B cell (primary cell): ENCODE results near the gene TMC6. TPM values are rescaled to one million over a fixed set of nuclear protein-coding genes. Genes with fewer than 3 reads are reported as not detected.

ENCODE experiments used
- ATAC-seq: fragments of 200-7000 bp; cut with Tn5 transposase; one replicate; pipeline ENCODE4 v1.10.0; 2021; ENCODE audit warnings: low read depth, mild to moderate bottlenecking, moderate number of reproducible peaks, moderate library complexity
- CTCF ChIA-PET: fragments of 350-600 bp; sonication (Branson Sonifier 250); formaldehyde crosslinking; loops from one replicate; lab custom pipeline; 2021; ENCODE audit warnings: antibody characterized with exemption, inconsistent platforms; lab: Charles Lee
- POLR2A ChIA-PET: fragments of 350-600 bp; sonication (Branson Sonifier 250); formaldehyde crosslinking; loops from one replicate; lab custom pipeline; 2021; ENCODE audit warnings: antibody characterized with exemption; lab: Charles Lee
- DNase-seq: peaks from one replicate; pipeline ENCODE4 v3.0.0; 2013
- H2AFZ ChIP-seq: 2 replicates; pipeline ENCODE4 v1.6.1; 2012; ENCODE audit warnings: mild to moderate bottlenecking, low read depth, low read length; ENCODE audit not compliant: insufficient read depth, poor library complexity, severe bottlenecking
- H3K27ac ChIP-seq, 2 donors: 1 replicate in 1 of 2; 2 replicates in 1 of 2; pipeline ENCODE4 v1.5.1; 2012 to 2013; ENCODE audit warnings: low read length in 2 of 2, mild to moderate bottlenecking in 2 of 2, moderate library complexity in 1 of 2
- H3K27me3 ChIP-seq, 4 experiments: fragments of 200-600 bp in 1 of 4; sonication (generic) in 1 of 4; replicated peaks in 1 of 4; 1 replicate in 2 of 4; 2 replicates in 2 of 4; pipeline versions ENCODE4 v1.6.1 to v1.7.0; 2013 to 2016; ENCODE audit warnings: low read length in 3 of 4, mild to moderate bottlenecking in 2 of 4, mixed read lengths in 1 of 4, moderate library complexity in 1 of 4; ENCODE audit not compliant: insufficient read depth in 4 of 4, control insufficient read depth in 3 of 4; ENCODE audit errors: control extremely low read depth in 1 of 4
- H3K36me3 ChIP-seq, 2 experiments: replicated peaks in 1 of 2; 1 replicate in 1 of 2; 2 replicates in 1 of 2; pipeline versions ENCODE4 v1.6.1 to v1.7.1; 2013; ENCODE audit warnings: low read length in 1 of 2; ENCODE audit not compliant: insufficient read depth in 2 of 2, control insufficient read depth in 1 of 2; ENCODE audit errors: control extremely low read depth in 1 of 2, extremely low read depth in 1 of 2
- H3K4me1 ChIP-seq, 2 donors: fragments of 200-600 bp in 1 of 2; sonication (generic) in 1 of 2; 1 replicate in 1 of 2; 2 replicates in 1 of 2; pipeline versions ENCODE4 v1.5.1 to v1.6.1; 2013 to 2017; ENCODE audit warnings: low read length in 2 of 2; ENCODE audit not compliant: control insufficient read depth in 2 of 2, insufficient read depth in 2 of 2
- H3K4me2 ChIP-seq: replicated peaks from 2 replicates; pipeline ENCODE3; 2012; ENCODE audit warnings: mild to moderate bottlenecking, low read depth, low read length; ENCODE audit not compliant: poor library complexity, severe bottlenecking
- H3K4me3 ChIP-seq, 5 experiments: fragments of 200-600 bp in 1 of 5; sonication (generic) in 1 of 5; 1 replicate in 3 of 5; 2 replicates in 2 of 5; pipeline versions ENCODE4 v1.5.1 to v1.7.0; 2011 to 2016; ENCODE audit warnings: low read length in 4 of 5, mild to moderate bottlenecking in 4 of 5, low read depth in 2 of 5, control low read depth in 1 of 5, moderate library complexity in 1 of 5; ENCODE audit not compliant: insufficient read depth in 1 of 5; ENCODE audit errors: control extremely low read depth in 1 of 5, extremely low read depth in 1 of 5
- H3K79me2 ChIP-seq: fragments of 200-600 bp; sonication (generic); one replicate; pipeline ENCODE4 v1.6.0; 2016; ENCODE audit warnings: low read length; ENCODE audit not compliant: control insufficient read depth, insufficient read depth
- H3K9ac ChIP-seq: fragments of 200-600 bp; sonication (generic); 2 replicates; pipeline ENCODE4 v1.6.1; 2017; ENCODE audit warnings: mild to moderate bottlenecking, low read length, moderate library complexity
- H3K9me3 ChIP-seq, 3 donors: one replicate each; pipeline versions ENCODE4 v1.6.1 to v1.7.1; 2013; ENCODE audit warnings: low read length in 2 of 3; ENCODE audit not compliant: control insufficient read depth in 2 of 3, insufficient read depth in 1 of 3; ENCODE audit errors: control extremely low read depth in 1 of 3
- H4K20me1 ChIP-seq: 2 replicates; pipeline ENCODE4 v1.6.0; 2012; ENCODE audit warnings: mild to moderate bottlenecking, low read length; ENCODE audit not compliant: insufficient read depth, control insufficient read depth, poor library complexity, severe bottlenecking
- H3K27ac Mint-ChIP-seq: one replicate; pipeline ENCODE4 v1.8.0; 2021; ENCODE audit warnings: mixed read lengths
- H3K27me3 Mint-ChIP-seq: one replicate; pipeline ENCODE4 v1.8.0; 2021; ENCODE audit warnings: mixed read lengths
- H3K4me1 Mint-ChIP-seq: one replicate; pipeline ENCODE4 v1.8.0; 2021; ENCODE audit warnings: mixed read lengths
- H3K4me3 Mint-ChIP-seq: one replicate; pipeline ENCODE4 v1.8.0; 2021; ENCODE audit warnings: mixed read lengths
- H3K9me3 Mint-ChIP-seq: one replicate; pipeline ENCODE4 v1.8.0; 2022; ENCODE audit warnings: mixed read lengths; ENCODE audit not compliant: insufficient read depth
- EZH2 ChIP-seq: IDR thresholded peaks from 2 replicates; pipeline ENCODE4 v1.6.1; 2012; ENCODE audit warnings: borderline replicate concordance, low read depth, mild to moderate bottlenecking, moderate library complexity, low read length; ENCODE audit not compliant: insufficient read depth, poor library complexity, severe bottlenecking
- WGBS: methylation state at CpG from one replicate; pipeline ENCODE4 v1.1.5; 2013; ENCODE audit warnings: missing lambda C conversion rate; ENCODE audit not compliant: insufficient coverage; 5-methylcytosine and 5-hydroxymethylcytosine counted together
- intact Hi-C: fragments of 100-400 bp; cut with micrococcal nuclease; formaldehyde crosslinking; loops from one replicate; pipeline ENCODE4 v1.10.0; 2022
- polyA plus RNA-seq: library from polyadenylated mRNA; depleted of rRNA; stranded (reverse); fragments of >200 nt; gene quantifications from 2 replicates; pipeline ENCODE4 v1.2.3, GENCODE V29; 2012
- total RNA-seq, 2 donors: library from RNA; stranded (reverse); fragments of 120-200 nt in 1 of 2; gene quantifications; 1 replicate in 1 of 2; 2 replicates in 1 of 2; pipeline versions ENCODE4 v1.2.3 to v1.2.4, GENCODE V29; 2013 to 2022
- TF ChIP-seq, protein P1 (sequence below): fragments of 200-600 bp; IDR thresholded peaks from one replicate; pipeline ENCODE4 v1.8.0; 2022; ENCODE audit warnings: antibody characterized with exemption, mild to moderate bottlenecking

Gene TMC6
- total and polyA plus RNA-seq, 2 donors (not counting 1 experiment from before 2014, with no cell fraction given), result 374 to 891 TPM

DNA sequence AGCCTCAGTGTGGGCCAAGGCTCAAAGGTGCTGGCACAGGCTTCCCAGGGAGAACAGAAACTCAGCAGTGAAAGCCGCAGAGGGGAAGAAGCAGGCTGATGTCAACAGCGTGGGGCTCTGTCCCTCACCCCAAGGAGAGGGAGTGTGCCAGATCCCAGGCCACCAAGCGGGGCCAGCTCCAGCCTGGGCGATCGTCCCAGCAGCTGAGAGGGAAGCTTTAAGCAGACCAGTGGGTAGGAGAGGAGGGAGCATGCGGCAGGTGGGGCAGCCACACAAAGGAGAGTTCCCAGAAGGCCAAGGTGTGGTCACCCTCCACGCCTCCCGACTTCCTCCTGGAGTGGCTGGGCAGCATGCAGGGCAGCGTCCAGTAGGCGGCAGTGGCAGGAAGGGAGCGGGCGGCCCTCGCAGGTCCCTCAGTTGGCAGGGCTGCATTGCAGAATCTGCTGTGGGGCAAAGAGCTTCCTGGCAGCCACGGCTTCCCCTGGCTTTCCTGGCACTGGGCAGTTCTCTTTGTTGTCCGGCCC, 45.9 kb upstream of the TMC6 start:
- peaks cover 0 to 47% of the 10 kb centered on the region in 2 experiments for H3K36me3 ChIP-seq
- TF ChIP-seq, protein P1, sequence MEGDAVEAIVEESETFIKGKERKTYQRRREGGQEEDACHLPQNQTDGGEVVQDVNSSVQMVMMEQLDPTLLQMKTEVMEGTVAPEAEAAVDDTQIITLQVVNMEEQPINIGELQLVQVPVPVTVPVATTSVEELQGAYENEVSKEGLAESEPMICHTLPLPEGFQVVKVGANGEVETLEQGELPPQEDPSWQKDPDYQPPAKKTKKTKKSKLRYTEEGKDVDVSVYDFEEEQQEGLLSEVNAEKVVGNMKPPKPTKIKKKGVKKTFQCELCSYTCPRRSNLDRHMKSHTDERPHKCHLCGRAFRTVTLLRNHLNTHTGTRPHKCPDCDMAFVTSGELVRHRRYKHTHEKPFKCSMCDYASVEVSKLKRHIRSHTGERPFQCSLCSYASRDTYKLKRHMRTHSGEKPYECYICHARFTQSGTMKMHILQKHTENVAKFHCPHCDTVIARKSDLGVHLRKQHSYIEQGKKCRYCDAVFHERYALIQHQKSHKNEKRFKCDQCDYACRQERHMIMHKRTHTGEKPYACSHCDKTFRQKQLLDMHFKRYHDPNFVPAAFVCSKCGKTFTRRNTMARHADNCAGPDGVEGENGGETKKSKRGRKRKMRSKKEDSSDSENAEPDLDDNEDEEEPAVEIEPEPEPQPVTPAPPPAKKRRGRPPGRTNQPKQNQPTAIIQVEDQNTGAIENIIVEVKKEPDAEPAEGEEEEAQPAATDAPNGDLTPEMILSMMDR, result no peak
- no peak for TF ChIP-seq EZH2
- H3K4me2 ChIP-seq, result peak overlapping the region; percentile 73
- ATAC-seq (peak; percentile 8), DNase-seq (peak; percentile 69)
- H3K4me1 ChIP-seq, result peaks cover 76 to 79% of the 10 kb centered on the region in 2 donors
- intact Hi-C loops, result no loop called here
- H3K9me3 ChIP-seq, result no peaks in the 10 kb centered on the region
- peak overlapping the region; percentile 89 for H3K27ac Mint-ChIP-seq
- H3K27me3 ChIP-seq, result no peaks in the 10 kb centered on the region
- peak overlapping the region; percentile 74 to 95 for H3K27ac ChIP-seq
- no peaks in the 10 kb centered on the region for H3K9me3 Mint-ChIP-seq
- peak overlapping the region; percentile 83 for H3K4me3 Mint-ChIP-seq
- 70% methylated on average over 14 of the region's 15 CpGs for WGBS
- ChIA-PET CTCF (interaction anchor here (1.0 to 19.2 kb wide), 10 partner anchors 8 to 67 kb away, joined by 3 to 357 read pairs (median 12); partner anchors contain the start of genes AFMID, TK1, TMC6 and TMC8), POLR2A (interaction anchor here (0.5 to 19.6 kb wide), 5 partner anchors 8 to 1693 kb away, joined by 3 to 432 read pairs (median 5); partner anchors contain the start of genes TMC6 and TMC8)
- H3K27me3 Mint-ChIP-seq, result no peaks in the 10 kb centered on the region
- H3K79me2 ChIP-seq, result peaks cover 36% of the 10 kb centered on the region
- no peak overlapping the region for H2AFZ ChIP-seq
- H4K20me1 ChIP-seq, result peaks cover 18% of the 10 kb centered on the region
- H3K9ac ChIP-seq, result no peak overlapping the region
- H3K4me1 Mint-ChIP-seq, result peaks cover 84% of the 10 kb centered on the region
- peak overlapping the region in 1 of 5 experiments; percentile 27 for H3K4me3 ChIP-seq
